Measurements from ENCODE around the gene GIMAP6. TPM values are rescaled to one million over a fixed set of nuclear protein-coding genes. Genes with fewer than 3 reads are reported as not detected.

GIMAP6 gene
- 6.9 TPM for total RNA-seq

GRCh38 chr7:150631866-150632864 lies at the start of gene GIMAP6:
TSS of gene GIMAP6 (minus strand) at chr7:150632385. CDS start at chr7:150630142, 2,243 bp downstream.

Other genes starting within 250 kb of the GIMAP6 start
- gene GIMAP8, start 181.8 kb downstream of the GIMAP6 start, total RNA-seq: 2.8 TPM
- gene GIMAP7, start 117.5 kb downstream of the GIMAP6 start, total RNA-seq: 3.7 TPM
- 10.8 TPM for gene GIMAP4, start 65.0 kb downstream of the GIMAP6 start, total RNA-seq
- 6.7 TPM for gene GIMAP2, start 53.3 kb upstream of the GIMAP6 start, total RNA-seq
- gene GIMAP1, start 84.2 kb upstream of the GIMAP6 start, total RNA-seq: 1.4 TPM
- 3.7 TPM for gene GIMAP5, start 105.0 kb upstream of the GIMAP6 start, total RNA-seq
- gene TMEM176B, start 168.0 kb upstream of the GIMAP6 start, total RNA-seq: 5.8 TPM
- 1.2 TPM for gene TMEM176A, start 168.4 kb upstream of the GIMAP6 start, total RNA-seq
- not detected for gene AOC1, start 220.1 kb upstream of the GIMAP6 start, total RNA-seq

Data from diencephalon (tissue), 1 donor.